Measurements from ENCODE around the gene SLC34A3.

SLC34A3 gene

GRCh38 chr9:137272241-137273094 lies 41.8 kb downstream of the SLC34A3 start:
- Histone ChIP-seq H3K27me3 (ENCODE audit: control insufficient read depth in 1 of 2, insufficient read depth in 2 of 2, low read length in 2 of 2) (peaks cover 0 to 21% of the 10 kb centered on the region in 2 donors), H3K27ac (ENCODE audit: low read depth, low read length) (no peak overlapping the region), H3K9ac (ENCODE audit: low read length) (no peak overlapping the region), H3K36me3 (ENCODE audit: insufficient read depth, low read length) (peaks cover 33% of the 10 kb centered on the region), H3K4me1 (ENCODE audit: insufficient read depth, low read length) (peaks cover 15% of the 10 kb centered on the region), H3K4me3 (ENCODE audit: low read depth in 1 of 2, low read length in 2 of 2) (no peak overlapping the region), H3K9me3 (ENCODE audit: low read length) (no peaks in the 10 kb centered on the region)

- Histone ChIP-seq H3K27me3 (ENCODE audit: control insufficient read depth in 1 of 2, insufficient read depth in 2 of 2, low read length in 2 of 2) (peaks cover 0 to 27% of the 10 kb centered on the region in 2 donors), H3K9ac (ENCODE audit: low read length) (no peak overlapping the region), H3K9me3 (ENCODE audit: low read length) (no peaks in the 10 kb centered on the region), H3K36me3 (ENCODE audit: insufficient read depth, low read length) (peaks cover 27% of the 10 kb centered on the region), H3K4me3 (ENCODE audit: low read depth in 1 of 2, low read length in 2 of 2) (no peak overlapping the region), H3K4me1 (ENCODE audit: insufficient read depth, low read length) (peaks cover 15% of the 10 kb centered on the region), H3K27ac (ENCODE audit: low read depth, low read length) (no peak overlapping the region)
These were observed 42.4 kb downstream of the SLC34A3 start for GRCh38 chr9:137273095-137273490.

GRCh38 chr9:137273611-137274320 lies 43.1 kb downstream of the SLC34A3 start:
- no peak overlapping the region for H3K4me3 ChIP-seq (ENCODE audit: low read depth in 1 of 2, low read length in 2 of 2)
- no peak overlapping the region for H3K27ac ChIP-seq (ENCODE audit: low read depth, low read length)
- peaks cover 0 to 31% of the 10 kb centered on the region in 2 donors for H3K27me3 ChIP-seq (ENCODE audit: control insufficient read depth in 1 of 2, insufficient read depth in 2 of 2, low read length in 2 of 2)
- H3K36me3 ChIP-seq (ENCODE audit: insufficient read depth, low read length) = peaks cover 21% of the 10 kb centered on the region
- H3K9ac ChIP-seq (ENCODE audit: low read length) = no peak overlapping the region
- peaks cover 12% of the 10 kb centered on the region for H3K4me1 ChIP-seq (ENCODE audit: insufficient read depth, low read length)
- H3K9me3 ChIP-seq (ENCODE audit: low read length) = no peaks in the 10 kb centered on the region

GRCh38 chr9:137275203-137275587 lies 44.5 kb downstream of the SLC34A3 start:
- H3K4me3 ChIP-seq (ENCODE audit: low read depth in 1 of 2, low read length in 2 of 2) = no peak overlapping the region
- H3K27ac ChIP-seq (ENCODE audit: low read depth, low read length) = no peak overlapping the region
- H3K36me3 ChIP-seq (ENCODE audit: insufficient read depth, low read length) = peaks cover 10% of the 10 kb centered on the region
- no peaks in the 10 kb centered on the region for H3K9me3 ChIP-seq (ENCODE audit: low read length)
- H3K9ac ChIP-seq (ENCODE audit: low read length) = no peak overlapping the region
- H3K27me3 ChIP-seq (ENCODE audit: control insufficient read depth in 1 of 2, insufficient read depth in 2 of 2, low read length in 2 of 2) = peaks cover 0 to 39% of the 10 kb centered on the region in 2 donors
- H3K4me1 ChIP-seq (ENCODE audit: insufficient read depth, low read length) = peaks cover 4% of the 10 kb centered on the region

- Histone ChIP-seq H3K9ac (ENCODE audit: low read length) (no peak overlapping the region), H3K27me3 (ENCODE audit: control insufficient read depth in 1 of 2, insufficient read depth in 2 of 2, low read length in 2 of 2) (peaks cover 0 to 46% of the 10 kb centered on the region in 2 donors), H3K27ac (ENCODE audit: low read depth, low read length) (no peak overlapping the region), H3K4me3 (ENCODE audit: low read depth in 1 of 2, low read length in 2 of 2) (no peak overlapping the region), H3K4me1 (ENCODE audit: insufficient read depth, low read length) (peaks cover 4% of the 10 kb centered on the region), H3K36me3 (ENCODE audit: insufficient read depth, low read length) (peaks cover 10% of the 10 kb centered on the region), H3K9me3 (ENCODE audit: low read length) (no peaks in the 10 kb centered on the region)
These were observed 45.1 kb downstream of the SLC34A3 start for GRCh38 chr9:137275588-137276472.

- H3K9me3 ChIP-seq (ENCODE audit: low read length) = no peaks in the 10 kb centered on the region
- H3K36me3 ChIP-seq (ENCODE audit: insufficient read depth, low read length) = peaks cover 10% of the 10 kb centered on the region
- peaks cover 0 to 54% of the 10 kb centered on the region in 2 donors for H3K27me3 ChIP-seq (ENCODE audit: control insufficient read depth in 1 of 2, insufficient read depth in 2 of 2, low read length in 2 of 2)
- H3K4me3 ChIP-seq (ENCODE audit: low read depth in 1 of 2, low read length in 2 of 2) = peak overlapping the region in 1 of 2 donors; percentile 38
- no peak overlapping the region for H3K9ac ChIP-seq (ENCODE audit: low read length)
- peaks cover 4% of the 10 kb centered on the region for H3K4me1 ChIP-seq (ENCODE audit: insufficient read depth, low read length)
- H3K27ac ChIP-seq (ENCODE audit: low read depth, low read length) = peak overlapping the region; percentile 49
These were observed 46.0 kb downstream of the SLC34A3 start for GRCh38 chr9:137276473-137277328.

- H3K4me1 ChIP-seq (ENCODE audit: insufficient read depth, low read length) = peaks cover 4% of the 10 kb centered on the region
- H3K4me3 ChIP-seq (ENCODE audit: low read depth in 1 of 2, low read length in 2 of 2) = peak within 1 kb of the TSS; percentile 38
- H3K27me3 ChIP-seq (ENCODE audit: control insufficient read depth in 1 of 2, insufficient read depth in 2 of 2, low read length in 2 of 2) = peaks cover 0 to 57% of the 10 kb centered on the region in 2 donors
- no peak within 1 kb of the TSS for H3K9ac ChIP-seq (ENCODE audit: low read length)
- peaks cover 2% of the 10 kb centered on the region for H3K36me3 ChIP-seq (ENCODE audit: insufficient read depth, low read length)
- H3K27ac ChIP-seq (ENCODE audit: low read depth, low read length) = peak within 1 kb of the TSS; percentile 49
- H3K9me3 ChIP-seq (ENCODE audit: low read length) = no peaks in the 10 kb centered on the region
These were observed 46.8 kb downstream of the SLC34A3 start, which contains the start of gene TOR4A for GRCh38 chr9:137277329-137278041. Gene TOR4A (plus strand): TSS chr9:137277726. CDS start chr9:137278690, 964 bp downstream.

GRCh38 chr9:137278061-137278701 lies 47.5 kb downstream of the SLC34A3 start:
- no peak overlapping the region for H3K9ac ChIP-seq (ENCODE audit: low read length)

GRCh38 chr9:137278721-137279711 lies 48.3 kb downstream of the SLC34A3 start:
- Histone ChIP-seq H3K4me1 (ENCODE audit: insufficient read depth, low read length) (peaks cover 4% of the 10 kb centered on the region), H3K9me3 (ENCODE audit: low read length) (no peaks in the 10 kb centered on the region), H3K36me3 (ENCODE audit: insufficient read depth, low read length) (no peaks in the 10 kb centered on the region), H3K9ac (ENCODE audit: low read length) (no peak overlapping the region), H3K27ac (ENCODE audit: low read depth, low read length) (no peak overlapping the region), H3K4me3 (ENCODE audit: low read depth in 1 of 2, low read length in 2 of 2) (no peak overlapping the region), H3K27me3 (ENCODE audit: control insufficient read depth in 1 of 2, insufficient read depth in 2 of 2, low read length in 2 of 2) (peaks cover 0 to 57% of the 10 kb centered on the region in 2 donors)

More at GRCh38 chr9:137278061-137278701, 47.5 kb downstream of the SLC34A3 start:
- peak overlapping the region; percentile 32 for H3K27ac ChIP-seq (ENCODE audit: low read depth, low read length)
- peak overlapping the region; percentile 38 for H3K4me3 ChIP-seq (ENCODE audit: low read depth in 1 of 2, low read length in 2 of 2)
- peaks cover 4% of the 10 kb centered on the region for H3K4me1 ChIP-seq (ENCODE audit: insufficient read depth, low read length)
- H3K27me3 ChIP-seq (ENCODE audit: control insufficient read depth in 1 of 2, insufficient read depth in 2 of 2, low read length in 2 of 2) = peaks cover 0 to 57% of the 10 kb centered on the region in 2 donors
- no peaks in the 10 kb centered on the region for H3K36me3 ChIP-seq (ENCODE audit: insufficient read depth, low read length)
- no peaks in the 10 kb centered on the region for H3K9me3 ChIP-seq (ENCODE audit: low read length)

All from muscle layer of colon (tissue), 2 donors.